ENCODE results near the gene CBLN2.

The CBLN2 gene

GRCh38 chr18:72502671-72503431 is 41.3 kb downstream of the CBLN2 start:
- TF ChIP-seq, protein P1, sequence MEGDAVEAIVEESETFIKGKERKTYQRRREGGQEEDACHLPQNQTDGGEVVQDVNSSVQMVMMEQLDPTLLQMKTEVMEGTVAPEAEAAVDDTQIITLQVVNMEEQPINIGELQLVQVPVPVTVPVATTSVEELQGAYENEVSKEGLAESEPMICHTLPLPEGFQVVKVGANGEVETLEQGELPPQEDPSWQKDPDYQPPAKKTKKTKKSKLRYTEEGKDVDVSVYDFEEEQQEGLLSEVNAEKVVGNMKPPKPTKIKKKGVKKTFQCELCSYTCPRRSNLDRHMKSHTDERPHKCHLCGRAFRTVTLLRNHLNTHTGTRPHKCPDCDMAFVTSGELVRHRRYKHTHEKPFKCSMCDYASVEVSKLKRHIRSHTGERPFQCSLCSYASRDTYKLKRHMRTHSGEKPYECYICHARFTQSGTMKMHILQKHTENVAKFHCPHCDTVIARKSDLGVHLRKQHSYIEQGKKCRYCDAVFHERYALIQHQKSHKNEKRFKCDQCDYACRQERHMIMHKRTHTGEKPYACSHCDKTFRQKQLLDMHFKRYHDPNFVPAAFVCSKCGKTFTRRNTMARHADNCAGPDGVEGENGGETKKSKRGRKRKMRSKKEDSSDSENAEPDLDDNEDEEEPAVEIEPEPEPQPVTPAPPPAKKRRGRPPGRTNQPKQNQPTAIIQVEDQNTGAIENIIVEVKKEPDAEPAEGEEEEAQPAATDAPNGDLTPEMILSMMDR (IDR thresholded peaks at IDR 0.05), result no peak

GRCh38 chr18:72492497-72492896 is 51.6 kb downstream of the CBLN2 start:
- TF ChIP-seq, protein P1 (IDR thresholded peaks at IDR 0.05), result no peak

Measured in LNCAP (cell line).